ENCODE results near the gene CTSA. TPM values are rescaled to one million over a fixed set of nuclear protein-coding genes. Genes with fewer than 3 reads are reported as not detected.

CTSA gene
- total and polyA plus RNA-seq, 9 of the 15 experiments (the other 6 are each of a cell fraction or from before 2014, with no cell fraction given), result 8.8 to 61.7 (median 28.3) TPM

GRCh38 chr20:45913116-45913515, 22.0 kb downstream of the CTSA start:
- FAIRE-seq, result no peak
- WGBS (ENCODE audit: insufficient coverage, low coverage, missing lambda C conversion rate), result 72% methylated on average over 3 of the region's 5 CpGs
- Histone ChIP-seq H3K27ac (ENCODE audit: extremely low read depth, low read depth, low read length) (no peak overlapping the region), H3K4me1 (replicated peaks in 1 of 2; ENCODE audit: control insufficient read depth in 2 of 2, insufficient read depth in 2 of 2, low read length in 2 of 2) (peaks cover 25 to 39% of the 10 kb centered on the region in 2 experiments), H3K4me3 (no peak overlapping the region), H3K9me1 (ENCODE audit: control insufficient read depth, insufficient read depth, low read length) (no peaks in the 10 kb centered on the region), H2AFZ (ENCODE audit: low read depth, low read length) (no peak overlapping the region), H4K20me1 (replicated peaks; ENCODE audit: control insufficient read depth, insufficient read depth, low read length) (no peaks in the 10 kb centered on the region), H3K9me3 (replicated peaks; ENCODE audit: control insufficient read depth, insufficient read depth, low read depth, low read length) (no peaks in the 10 kb centered on the region), H3K36me3 (ENCODE audit: control insufficient read depth, insufficient read depth, low read length) (peaks cover 3% of the 10 kb centered on the region; the same call in 1 of the 3 replicates), H3K9ac (ENCODE audit: insufficient read depth in 1 of 2, low read depth in 2 of 2, low read length in 2 of 2) (no peak overlapping the region), H3K27me3 (ENCODE audit: control insufficient read depth in 2 of 2, insufficient read depth in 2 of 2, low read length in 2 of 2) (no peaks in the 10 kb centered on the region), H3K4me2 (ENCODE audit: insufficient read depth, low read length) (no peak overlapping the region), H3K79me2 (ENCODE audit: control insufficient read depth, insufficient read depth, low read length) (peaks cover 15% of the 10 kb centered on the region)
- ChIA-PET POLR2A (interaction anchor here (1.4 kb wide), 1 partner anchor 14 kb away, joined by 3 read pairs; no protein-coding TSS in a partner anchor), CTCF (ENCODE audit: low intra/inter-chr PET ratio) (no interaction called here)
- ATAC-seq, result no peak
- no peak for DNase-seq (ENCODE audit: extremely low read depth in 1 of 4, low spot score in 3 of 4)
- in situ Hi-C loops (cut with MboI) (no loop called here), intact Hi-C loops (cut with micrococcal nuclease) (no loop called here)
- no peak for TF ChIP-seq E2F6 (IDR thresholded peaks at IDR 0.05; ENCODE audit: borderline replicate concordance in 1 of 2, extremely low read depth in 1 of 2, insufficient read depth in 1 of 2, insufficient read length in 1 of 2, low read depth in 1 of 2, low read length in 1 of 2, poor library complexity in 1 of 2, severe bottlenecking in 1 of 2)
- no peak for TF ChIP-seq RBM22 (IDR thresholded peaks at IDR 0.05; ENCODE audit: low read depth, low read length, poor library complexity, severe bottlenecking)
- no peak for TF ChIP-seq DPF2 (IDR thresholded peaks at IDR 0.05)
- no peak for TF ChIP-seq BCL6 (CRISPR knock-in tag; IDR thresholded peaks at IDR 0.05)
- no TSS peak for BruUV-seq (replicated peaks)

GRCh38 chr20:45917790-45918141, 26.6 kb downstream of the CTSA start:
- no peak overlapping the region for H3K27ac ChIP-seq (ENCODE audit: extremely low read depth, low read depth, low read length)
- no peak overlapping the region for H3K4me3 ChIP-seq
- FAIRE-seq, result no peak
- peaks cover 9 to 16% of the 10 kb centered on the region in 2 experiments; a peak in 4 of 5 replicates for H3K4me1 ChIP-seq (replicated peaks in 1 of 2; ENCODE audit: control insufficient read depth in 2 of 2, insufficient read depth in 2 of 2, low read length in 2 of 2)
- H3K4me2 ChIP-seq (ENCODE audit: insufficient read depth, low read length), result no peak overlapping the region
- DNase-seq (ENCODE audit: extremely low read depth in 1 of 4, low spot score in 3 of 4), result no peak
- in situ Hi-C loops (cut with MboI) (no loop called here), intact Hi-C loops (cut with micrococcal nuclease) (no loop called here)
- H3K9me1 ChIP-seq (ENCODE audit: control insufficient read depth, insufficient read depth, low read length), result no peaks in the 10 kb centered on the region
- no TSS peak for BruUV-seq (replicated peaks)
- H3K9me3 ChIP-seq (replicated peaks; ENCODE audit: control insufficient read depth, insufficient read depth, low read depth, low read length), result no peaks in the 10 kb centered on the region
- H3K79me2 ChIP-seq (ENCODE audit: control insufficient read depth, insufficient read depth, low read length), result no peaks in the 10 kb centered on the region
- CTCF ChIA-PET (ENCODE audit: low intra/inter-chr PET ratio), result no interaction called here
- TF ChIP-seq RBM15 (IDR thresholded peaks at IDR 0.05; ENCODE audit: insufficient read depth, low read length) (no peak), CCNT2 (IDR thresholded peaks at IDR 0.05; ENCODE audit: borderline replicate concordance, extremely low read depth, insufficient read length, low read depth, low read length) (no peak), ZNF707 (CRISPR knock-in tag; conservative IDR thresholded peaks at IDR 0.05) (no peak), KDM1A (IDR thresholded peaks at IDR 0.05) (no peak), HOMEZ (CRISPR knock-in tag; IDR thresholded peaks at IDR 0.05) (no peak), HMG20B (CRISPR knock-in tag; IDR thresholded peaks at IDR 0.05) (no peak)
- POLR2A ChIA-PET, result interaction anchor here (0.7 to 2.2 kb wide), 4 partner anchors 9 to 27 kb away, joined by 3 to 9 read pairs (median 4); partner anchors contain the start of genes CTSA, NEURL2 and PCIF1
- no peak for ATAC-seq
- 48% methylated on average over 5 of the region's 5 CpGs for WGBS (ENCODE audit: insufficient coverage, low coverage, missing lambda C conversion rate)
- H3K9ac ChIP-seq (ENCODE audit: insufficient read depth in 1 of 2, low read depth in 2 of 2, low read length in 2 of 2), result no peak overlapping the region
- no peaks in the 10 kb centered on the region for H3K36me3 ChIP-seq (ENCODE audit: control insufficient read depth, insufficient read depth, low read length)
- no peak overlapping the region for H2AFZ ChIP-seq (ENCODE audit: low read depth, low read length)
- H4K20me1 ChIP-seq (replicated peaks; ENCODE audit: control insufficient read depth, insufficient read depth, low read length), result 0 out of 2 replicates have a peak, but pooled peaks cover 3% of the 10 kb centered on the region
- H3K27me3 ChIP-seq (ENCODE audit: control insufficient read depth in 2 of 2, insufficient read depth in 2 of 2, low read length in 2 of 2), result no peaks in the 10 kb centered on the region

Measured in K562 (cell line).